Measurements from ENCODE around the gene PLEKHG5.

- TF ChIP-seq, protein P1, sequence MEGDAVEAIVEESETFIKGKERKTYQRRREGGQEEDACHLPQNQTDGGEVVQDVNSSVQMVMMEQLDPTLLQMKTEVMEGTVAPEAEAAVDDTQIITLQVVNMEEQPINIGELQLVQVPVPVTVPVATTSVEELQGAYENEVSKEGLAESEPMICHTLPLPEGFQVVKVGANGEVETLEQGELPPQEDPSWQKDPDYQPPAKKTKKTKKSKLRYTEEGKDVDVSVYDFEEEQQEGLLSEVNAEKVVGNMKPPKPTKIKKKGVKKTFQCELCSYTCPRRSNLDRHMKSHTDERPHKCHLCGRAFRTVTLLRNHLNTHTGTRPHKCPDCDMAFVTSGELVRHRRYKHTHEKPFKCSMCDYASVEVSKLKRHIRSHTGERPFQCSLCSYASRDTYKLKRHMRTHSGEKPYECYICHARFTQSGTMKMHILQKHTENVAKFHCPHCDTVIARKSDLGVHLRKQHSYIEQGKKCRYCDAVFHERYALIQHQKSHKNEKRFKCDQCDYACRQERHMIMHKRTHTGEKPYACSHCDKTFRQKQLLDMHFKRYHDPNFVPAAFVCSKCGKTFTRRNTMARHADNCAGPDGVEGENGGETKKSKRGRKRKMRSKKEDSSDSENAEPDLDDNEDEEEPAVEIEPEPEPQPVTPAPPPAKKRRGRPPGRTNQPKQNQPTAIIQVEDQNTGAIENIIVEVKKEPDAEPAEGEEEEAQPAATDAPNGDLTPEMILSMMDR (conservative IDR thresholded peaks at IDR 0.05) = no peak
- TF ChIP-seq ZFX (IDR thresholded peaks at IDR 0.05) = no peak
Observed at GRCh38 chr1:6512245-6512907, 20.9 kb upstream of the PLEKHG5 start.
